ENCODE results near the gene FCRL3. TPM values are rescaled to one million over a fixed set of nuclear protein-coding genes. Genes with fewer than 3 reads are reported as not detected.

The FCRL3 gene
- total and polyA plus RNA-seq, 2 of the 4 experiments (the other 2 are of a cell fraction), result not detected

GRCh38 chr1:157682710-157683437 lies 17.7 kb downstream of the FCRL3 start:
- in situ Hi-C loops (cut with MboI; ENCODE audit: low sequenced_read_pairs), result no loop called here
- Histone ChIP-seq H2AFZ (replicated peaks; ENCODE audit: low read length, poor library complexity) (no peak overlapping the region), H3K4me1 (ENCODE audit: control insufficient read depth, insufficient read depth, low read length) (no peaks in the 10 kb centered on the region), H3K56ac (ENCODE audit: extremely low read depth, insufficient read depth, low read length) (no peak overlapping the region), H3K14ac (replicated peaks; ENCODE audit: low read depth, low read length) (no peak overlapping the region), H3K9me3 (ENCODE audit: control insufficient read depth, insufficient read depth, low read length) (no peaks in the 10 kb centered on the region), H3K4me3 (ENCODE audit: insufficient read depth, low read depth, low read length) (no peak overlapping the region), H3K27ac (ENCODE audit: insufficient read depth, low read length) (no peak overlapping the region), H4K5ac (ENCODE audit: low read depth, low read length) (no peak overlapping the region), H2BK15ac (ENCODE audit: low read depth, low read length) (no peak overlapping the region), H4K20me1 (ENCODE audit: insufficient read depth, low read length) (no peaks in the 10 kb centered on the region), H4K91ac (ENCODE audit: insufficient read depth, low read depth, low read length) (no peak overlapping the region), H3K36me3 (ENCODE audit: control insufficient read depth, insufficient read depth, low read length) (no peaks in the 10 kb centered on the region), H2BK20ac (ENCODE audit: low read depth, low read length) (no peak overlapping the region), H3K4ac (ENCODE audit: low read depth, low read length) (no peak overlapping the region), H2AK9ac (replicated peaks; ENCODE audit: low read depth, low read length, poor library complexity) (no peak overlapping the region), H2BK5ac (ENCODE audit: low read depth, low read length, poor library complexity, severe bottlenecking) (no peak overlapping the region), H2AK5ac (ENCODE audit: low read depth, low read length) (no peak overlapping the region), H3K9ac (ENCODE audit: low read depth, low read length) (no peak overlapping the region), H3K23ac (ENCODE audit: low read depth, low read length) (no peak overlapping the region), H3K27me3 (ENCODE audit: control insufficient read depth, insufficient read depth, low read length) (no peaks in the 10 kb centered on the region), H4K8ac (ENCODE audit: low read depth in 2 of 2, low read length in 2 of 2) (no peak overlapping the region), H3K79me1 (ENCODE audit: low read depth in 1 of 2, low read length in 2 of 2) (no peaks in the 10 kb centered on the region), H3K18ac (ENCODE audit: low read depth, low read length) (no peak overlapping the region), H3K9me1 (ENCODE audit: insufficient read depth, low read length) (no peaks in the 10 kb centered on the region), H2BK120ac (ENCODE audit: low read depth, low read length) (no peak overlapping the region), H3K4me2 (ENCODE audit: low read depth, low read length) (no peak overlapping the region)
- CTCF ChIA-PET, result no interaction called here
- dilution Hi-C loops (cut with HindIII; ENCODE audit: low sequenced_read_pairs, unreplicated experiment), result no loop called here
- BruUV-seq (replicated peaks), result no TSS peak
- TF ChIP-seq USF2 (IDR thresholded peaks at IDR 0.05; ENCODE audit: low read depth, low read length), result no peak
- TF ChIP-seq MAFK (IDR thresholded peaks at IDR 0.05; ENCODE audit: low read depth, low read length), result no peak
- no peak for TF ChIP-seq POLR2A (IDR thresholded peaks at IDR 0.05; ENCODE audit: low read depth, low read length)
- TF ChIP-seq RFX5 (IDR thresholded peaks at IDR 0.05; ENCODE audit: low read depth, low read length), result no peak
- no peak for TF ChIP-seq CEBPB (IDR thresholded peaks at IDR 0.05; ENCODE audit: low read depth, low read length)
- TF ChIP-seq NFE2L2 (IDR thresholded peaks at IDR 0.05; ENCODE audit: low read depth, low read length), result no peak
- no peak for TF ChIP-seq RCOR1 (IDR thresholded peaks at IDR 0.05; ENCODE audit: insufficient replicate concordance, low read length)
- no peak for TF ChIP-seq BHLHE40 (IDR thresholded peaks at IDR 0.05; ENCODE audit: low read depth, low read length)
- TF ChIP-seq MAZ (IDR thresholded peaks at IDR 0.05; ENCODE audit: borderline replicate concordance, low read depth, low read length), result no peak
- TF ChIP-seq FOS (IDR thresholded peaks at IDR 0.05; ENCODE audit: low read depth, low read length), result no peak
- TF ChIP-seq CTCF (conservative IDR thresholded peaks at IDR 0.05; ENCODE audit: low read depth, low read length), result no peak
- no peak for TF ChIP-seq SMC3 (IDR thresholded peaks at IDR 0.05; ENCODE audit: low read depth, low read length)
- DNase-seq, result no peak
- WGBS, 2 experiments (ENCODE audit: extremely low coverage in 2 of 2, insufficient read length in 1 of 2), result no CpG with 5 or more reads among the region's 5 CpGs
- POLR2A ChIA-PET (ENCODE audit: unreplicated experiment), result no interaction called here
- ATAC-seq (ENCODE audit: low read depth), result no peak
- intact Hi-C loops (cut with micrococcal nuclease), result no loop called here
